ENCODE results near the gene EDC4. TPM values are rescaled to one million over a fixed set of nuclear protein-coding genes. Genes with fewer than 3 reads are reported as not detected.

The EDC4 gene
- total RNA-seq, 1 experiment from 2014 or later = 48.8 TPM

- no peak overlapping the region for H3K4me2 ChIP-seq
- no peaks in the 10 kb centered on the region for H3K9me3 ChIP-seq (ENCODE audit: insufficient read depth, low read depth)
- H3K4me1 ChIP-seq (replicated peaks; ENCODE audit: insufficient read depth) = no peaks in the 10 kb centered on the region
- peaks cover under 1% of the 10 kb centered on the region; the same call in 1 of the 2 replicates for H3F3A ChIP-seq (ENCODE audit: insufficient read depth, low read depth)
- H4K20me1 ChIP-seq (ENCODE audit: insufficient read depth) = no peaks in the 10 kb centered on the region
- H3K79me2 ChIP-seq (ENCODE audit: low read depth) = no peaks in the 10 kb centered on the region
- POLR2A ChIA-PET (ENCODE audit: unreplicated experiment) = no interaction called here
- CTCF ChIA-PET = no interaction called here
- H3K9me2 ChIP-seq (ENCODE audit: insufficient read depth) = no peaks in the 10 kb centered on the region
- H3K27me3 ChIP-seq (ENCODE audit: insufficient read depth, low read depth) = no peaks in the 10 kb centered on the region
- H3K27ac ChIP-seq = no peak overlapping the region
- H2AFZ ChIP-seq = no peak overlapping the region
- intact Hi-C loops (cut with micrococcal nuclease; ENCODE audit: unreplicated experiment) = no loop called here
- no peak for DNase-seq
- TF ChIP-seq EZH2 (IDR thresholded peaks at IDR 0.05; ENCODE audit: low read depth) (no peak), CTCF (conservative IDR thresholded peaks at IDR 0.05) (no peak)
- H3K4me3 ChIP-seq = no peak overlapping the region
- peaks cover 4% of the 10 kb centered on the region; the same call in 1 of the 2 replicates for H3K36me3 ChIP-seq (ENCODE audit: low read depth)
- BruUV-seq (replicated peaks) = no TSS peak
Measured at GRCh38 chr16:67885545-67885944, 12.7 kb downstream of the EDC4 start.

- H3K36me3 ChIP-seq (ENCODE audit: low read depth) = peaks cover 4% of the 10 kb centered on the region; the same call in 1 of the 2 replicates
- no peaks in the 10 kb centered on the region for H4K20me1 ChIP-seq (ENCODE audit: insufficient read depth)
- no peak for DNase-seq
- no peak overlapping the region for H3K4me2 ChIP-seq
- H3K9me3 ChIP-seq (ENCODE audit: insufficient read depth, low read depth) = no peaks in the 10 kb centered on the region
- TF ChIP-seq EZH2 (IDR thresholded peaks at IDR 0.05; ENCODE audit: low read depth) (no peak), CTCF (conservative IDR thresholded peaks at IDR 0.05) (no peak)
- no peak overlapping the region for H3K27ac ChIP-seq
- BruUV-seq (replicated peaks) = no TSS peak
- CTCF ChIA-PET = no interaction called here
- H3F3A ChIP-seq (ENCODE audit: insufficient read depth, low read depth) = peaks cover 5% of the 10 kb centered on the region; the same call in 1 of the 2 replicates
- no peak overlapping the region for H2AFZ ChIP-seq
- POLR2A ChIA-PET (ENCODE audit: unreplicated experiment) = no interaction called here
- no peaks in the 10 kb centered on the region for H3K4me1 ChIP-seq (replicated peaks; ENCODE audit: insufficient read depth)
- H3K9me2 ChIP-seq (ENCODE audit: insufficient read depth) = no peaks in the 10 kb centered on the region
- H3K4me3 ChIP-seq = no peak overlapping the region
- H3K27me3 ChIP-seq (ENCODE audit: insufficient read depth, low read depth) = no peaks in the 10 kb centered on the region
- intact Hi-C loops (cut with micrococcal nuclease; ENCODE audit: unreplicated experiment) = no loop called here
- H3K79me2 ChIP-seq (ENCODE audit: low read depth) = no peaks in the 10 kb centered on the region
Measured at GRCh38 chr16:67885976-67886375, 13.1 kb downstream of the EDC4 start.

- no peaks in the 10 kb centered on the region for H3K79me2 ChIP-seq (ENCODE audit: low read depth)
- POLR2A ChIA-PET (ENCODE audit: unreplicated experiment) = no interaction called here
- intact Hi-C loops (cut with micrococcal nuclease; ENCODE audit: unreplicated experiment) = no loop called here
- H4K20me1 ChIP-seq (ENCODE audit: insufficient read depth) = no peaks in the 10 kb centered on the region
- no peak overlapping the region for H3K4me2 ChIP-seq
- no peaks in the 10 kb centered on the region for H3K9me2 ChIP-seq (ENCODE audit: insufficient read depth)
- no TSS peak for BruUV-seq (replicated peaks)
- no peaks in the 10 kb centered on the region for H3K27me3 ChIP-seq (ENCODE audit: insufficient read depth, low read depth)
- no peaks in the 10 kb centered on the region for H3K4me1 ChIP-seq (replicated peaks; ENCODE audit: insufficient read depth)
- peaks cover 4% of the 10 kb centered on the region; the same call in 1 of the 2 replicates for H3K36me3 ChIP-seq (ENCODE audit: low read depth)
- H3K4me3 ChIP-seq = no peak overlapping the region
- H2AFZ ChIP-seq = no peak overlapping the region
- H3F3A ChIP-seq (ENCODE audit: insufficient read depth, low read depth) = peaks cover 5% of the 10 kb centered on the region; the same call in 1 of the 2 replicates
- TF ChIP-seq EZH2 (IDR thresholded peaks at IDR 0.05; ENCODE audit: low read depth) (no peak), CTCF (conservative IDR thresholded peaks at IDR 0.05) (no peak)
- no peak overlapping the region for H3K27ac ChIP-seq
- DNase-seq = no peak
- CTCF ChIA-PET = no interaction called here
- H3K9me3 ChIP-seq (ENCODE audit: insufficient read depth, low read depth) = no peaks in the 10 kb centered on the region
Measured at GRCh38 chr16:67886387-67886786, 13.5 kb downstream of the EDC4 start.
